ENCODE data around the gene FAM168A.

FAM168A gene

GRCh38 chr11:73553266-73553665 lies 44.6 kb downstream of the FAM168A start:
- Histone ChIP-seq H3K4me3 (ENCODE audit: low read length) (no peak overlapping the region), H3K27ac (ENCODE audit: low read depth, low read length) (no peak overlapping the region), H3K27me3 (ENCODE audit: control insufficient read depth, low read length) (no peaks in the 10 kb centered on the region), H4K20me1 (ENCODE audit: control insufficient read depth, insufficient read depth, low read depth, low read length) (no peaks in the 10 kb centered on the region), H3K36me3 (ENCODE audit: control insufficient read depth, low read length) (no peaks in the 10 kb centered on the region), H3K9me3 (ENCODE audit: control insufficient read depth, insufficient read depth, low read length) (no peaks in the 10 kb centered on the region), H3K4me2 (ENCODE audit: low read length) (no peak overlapping the region), H3F3A (ENCODE audit: control insufficient read depth, insufficient read depth) (0 out of 2 replicates have a peak, but pooled peaks cover 2% of the 10 kb centered on the region), H3K4me1 (ENCODE audit: control insufficient read depth, low read length) (peaks cover 14% of the 10 kb centered on the region), H3K9me2 (replicated peaks; ENCODE audit: control insufficient read depth, low read length) (no peaks in the 10 kb centered on the region), H3K79me2 (ENCODE audit: control insufficient read depth, low read length) (peaks cover 41% of the 10 kb centered on the region)
- TF ChIP-seq EZH2phosphoT487 (IDR thresholded peaks at IDR 0.05; ENCODE audit: borderline replicate concordance, low read length), result no peak
- TF ChIP-seq, protein P1, sequence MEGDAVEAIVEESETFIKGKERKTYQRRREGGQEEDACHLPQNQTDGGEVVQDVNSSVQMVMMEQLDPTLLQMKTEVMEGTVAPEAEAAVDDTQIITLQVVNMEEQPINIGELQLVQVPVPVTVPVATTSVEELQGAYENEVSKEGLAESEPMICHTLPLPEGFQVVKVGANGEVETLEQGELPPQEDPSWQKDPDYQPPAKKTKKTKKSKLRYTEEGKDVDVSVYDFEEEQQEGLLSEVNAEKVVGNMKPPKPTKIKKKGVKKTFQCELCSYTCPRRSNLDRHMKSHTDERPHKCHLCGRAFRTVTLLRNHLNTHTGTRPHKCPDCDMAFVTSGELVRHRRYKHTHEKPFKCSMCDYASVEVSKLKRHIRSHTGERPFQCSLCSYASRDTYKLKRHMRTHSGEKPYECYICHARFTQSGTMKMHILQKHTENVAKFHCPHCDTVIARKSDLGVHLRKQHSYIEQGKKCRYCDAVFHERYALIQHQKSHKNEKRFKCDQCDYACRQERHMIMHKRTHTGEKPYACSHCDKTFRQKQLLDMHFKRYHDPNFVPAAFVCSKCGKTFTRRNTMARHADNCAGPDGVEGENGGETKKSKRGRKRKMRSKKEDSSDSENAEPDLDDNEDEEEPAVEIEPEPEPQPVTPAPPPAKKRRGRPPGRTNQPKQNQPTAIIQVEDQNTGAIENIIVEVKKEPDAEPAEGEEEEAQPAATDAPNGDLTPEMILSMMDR (IDR thresholded peaks at IDR 0.05; ENCODE audit: low read depth, low read length, poor library complexity, severe bottlenecking), result no peak

DNA sequence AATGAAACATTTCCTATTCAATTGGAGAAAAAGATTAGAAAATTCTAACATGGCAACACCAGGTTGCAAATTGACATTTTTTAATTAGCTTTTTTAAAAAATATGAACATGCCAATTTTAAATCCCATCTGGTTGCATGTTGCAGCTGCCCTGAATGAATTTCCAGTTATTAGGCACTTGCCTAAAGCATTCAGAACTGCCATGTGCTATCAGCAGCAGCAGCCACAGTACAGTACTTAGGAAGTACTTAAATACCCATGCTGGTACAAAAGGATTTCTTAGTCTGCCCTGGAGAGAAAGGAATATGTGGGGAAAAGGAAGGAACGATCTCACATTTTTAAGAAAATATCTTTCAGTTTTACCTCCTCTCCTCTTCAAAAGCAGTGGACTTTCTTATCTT lies 46.2 kb downstream of the FAM168A start:
- Histone ChIP-seq H4K20me1 (ENCODE audit: control insufficient read depth, insufficient read depth, low read depth, low read length) (peaks cover 5% of the 10 kb centered on the region; the same call in 1 of the 2 replicates), H3K27ac (ENCODE audit: low read depth, low read length) (no peak overlapping the region)

DNA sequence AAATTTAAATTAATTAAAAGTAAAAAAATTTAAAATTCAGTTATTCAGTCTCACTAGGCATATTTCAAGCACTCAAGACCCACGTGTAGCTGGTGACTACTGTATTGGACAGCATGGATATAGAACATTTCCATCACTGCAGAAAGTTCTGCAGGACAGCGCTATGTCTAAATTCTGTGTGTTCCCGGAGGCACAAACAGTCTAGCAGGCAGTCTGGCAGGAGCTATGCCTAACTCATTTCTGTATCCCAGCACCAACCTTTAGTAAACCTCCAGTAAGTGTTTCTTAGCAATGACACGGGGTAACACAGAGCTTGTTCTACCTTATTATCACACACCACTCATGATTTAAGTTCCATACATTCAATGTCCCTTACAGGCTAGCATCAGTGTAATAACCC lies 48.5 kb downstream of the FAM168A start:
- Histone ChIP-seq H3K4me2 (ENCODE audit: low read length) (no peak overlapping the region), H3K4me1 (ENCODE audit: control insufficient read depth, low read length) (peaks cover 26% of the 10 kb centered on the region), H3K4me3 (ENCODE audit: low read length) (no peak overlapping the region), H3K27me3 (ENCODE audit: control insufficient read depth, low read length) (no peaks in the 10 kb centered on the region), H3K79me2 (ENCODE audit: control insufficient read depth, low read length) (peaks cover 38% of the 10 kb centered on the region), H3F3A (ENCODE audit: control insufficient read depth, insufficient read depth) (0 out of 2 replicates have a peak, but pooled peaks cover 2% of the 10 kb centered on the region), H3K27ac (ENCODE audit: low read depth, low read length) (no peak overlapping the region), H3K9me3 (ENCODE audit: control insufficient read depth, insufficient read depth, low read length) (no peaks in the 10 kb centered on the region), H4K20me1 (ENCODE audit: control insufficient read depth, insufficient read depth, low read depth, low read length) (peaks cover 5% of the 10 kb centered on the region; the same call in 1 of the 2 replicates), H3K36me3 (ENCODE audit: control insufficient read depth, low read length) (no peaks in the 10 kb centered on the region), H3K9me2 (replicated peaks; ENCODE audit: control insufficient read depth, low read length) (no peaks in the 10 kb centered on the region)
- TF ChIP-seq, protein P1 (IDR thresholded peaks at IDR 0.05; ENCODE audit: low read depth, low read length, poor library complexity, severe bottlenecking), result no peak
- no peak for TF ChIP-seq EZH2phosphoT487 (IDR thresholded peaks at IDR 0.05; ENCODE audit: borderline replicate concordance, low read length)

More for the DNA sequence above, 46.2 kb downstream of the FAM168A start:
- H3K27me3 ChIP-seq (ENCODE audit: control insufficient read depth, low read length), result no peaks in the 10 kb centered on the region
- no peaks in the 10 kb centered on the region for H3K9me3 ChIP-seq (ENCODE audit: control insufficient read depth, insufficient read depth, low read length)
- 0 out of 2 replicates have a peak, but pooled peaks cover 2% of the 10 kb centered on the region for H3F3A ChIP-seq (ENCODE audit: control insufficient read depth, insufficient read depth)
- H3K36me3 ChIP-seq (ENCODE audit: control insufficient read depth, low read length), result no peaks in the 10 kb centered on the region
- no peaks in the 10 kb centered on the region for H3K9me2 ChIP-seq (replicated peaks; ENCODE audit: control insufficient read depth, low read length)
- peaks cover 35% of the 10 kb centered on the region for H3K79me2 ChIP-seq (ENCODE audit: control insufficient read depth, low read length)
- TF ChIP-seq, protein P1 (IDR thresholded peaks at IDR 0.05; ENCODE audit: low read depth, low read length, poor library complexity, severe bottlenecking), result no peak
- TF ChIP-seq EZH2phosphoT487 (IDR thresholded peaks at IDR 0.05; ENCODE audit: borderline replicate concordance, low read length), result no peak
- no peak overlapping the region for H3K4me3 ChIP-seq (ENCODE audit: low read length)
- H3K4me2 ChIP-seq (ENCODE audit: low read length), result no peak overlapping the region
- H3K4me1 ChIP-seq (ENCODE audit: control insufficient read depth, low read length), result peaks cover 26% of the 10 kb centered on the region

Measured in DOHH2 (cell line).